AG10803 (cell line): ENCODE data around the gene CADPS2.

ENCODE experiments used
- DNase-seq: peaks from one replicate; pipeline ENCODE4 v3.0.0; 2010; ENCODE audit warnings: low read depth
- H3K4me3 ChIP-seq: 2 replicates; pipeline ENCODE4 v1.5.1; 2011; ENCODE audit warnings: mild to moderate bottlenecking, low read length, control low read depth
- TF ChIP-seq, protein P1 (sequence below): conservative IDR thresholded peaks from 2 replicates; pipeline ENCODE4 v1.5.1; 2011; ENCODE audit warnings: mild to moderate bottlenecking, low read length, control low read depth, inconsistent platforms

The CADPS2 gene

DNA sequence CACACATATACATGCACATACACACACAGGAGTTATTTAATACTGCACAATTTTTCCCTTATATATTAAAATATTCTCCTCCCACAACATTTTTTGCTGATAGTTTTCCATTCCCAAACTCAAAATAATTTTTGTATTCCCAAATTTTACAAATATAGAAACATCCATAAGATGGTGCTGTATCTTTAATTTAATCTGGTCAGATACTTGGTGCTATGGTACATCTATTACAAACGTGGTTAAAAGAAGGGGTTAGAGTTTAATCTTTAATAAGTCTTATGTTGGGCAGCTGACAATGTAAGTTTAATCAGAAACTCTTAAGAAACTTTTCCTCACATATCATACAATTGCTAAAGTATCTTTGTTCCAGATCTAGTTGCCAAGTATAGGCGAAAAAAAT, 10.2 kb upstream of the CADPS2 start:
- H3K4me3 ChIP-seq, result no peak overlapping the region
- TF ChIP-seq, protein P1, sequence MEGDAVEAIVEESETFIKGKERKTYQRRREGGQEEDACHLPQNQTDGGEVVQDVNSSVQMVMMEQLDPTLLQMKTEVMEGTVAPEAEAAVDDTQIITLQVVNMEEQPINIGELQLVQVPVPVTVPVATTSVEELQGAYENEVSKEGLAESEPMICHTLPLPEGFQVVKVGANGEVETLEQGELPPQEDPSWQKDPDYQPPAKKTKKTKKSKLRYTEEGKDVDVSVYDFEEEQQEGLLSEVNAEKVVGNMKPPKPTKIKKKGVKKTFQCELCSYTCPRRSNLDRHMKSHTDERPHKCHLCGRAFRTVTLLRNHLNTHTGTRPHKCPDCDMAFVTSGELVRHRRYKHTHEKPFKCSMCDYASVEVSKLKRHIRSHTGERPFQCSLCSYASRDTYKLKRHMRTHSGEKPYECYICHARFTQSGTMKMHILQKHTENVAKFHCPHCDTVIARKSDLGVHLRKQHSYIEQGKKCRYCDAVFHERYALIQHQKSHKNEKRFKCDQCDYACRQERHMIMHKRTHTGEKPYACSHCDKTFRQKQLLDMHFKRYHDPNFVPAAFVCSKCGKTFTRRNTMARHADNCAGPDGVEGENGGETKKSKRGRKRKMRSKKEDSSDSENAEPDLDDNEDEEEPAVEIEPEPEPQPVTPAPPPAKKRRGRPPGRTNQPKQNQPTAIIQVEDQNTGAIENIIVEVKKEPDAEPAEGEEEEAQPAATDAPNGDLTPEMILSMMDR, result no peak
- no peak for DNase-seq

DNA sequence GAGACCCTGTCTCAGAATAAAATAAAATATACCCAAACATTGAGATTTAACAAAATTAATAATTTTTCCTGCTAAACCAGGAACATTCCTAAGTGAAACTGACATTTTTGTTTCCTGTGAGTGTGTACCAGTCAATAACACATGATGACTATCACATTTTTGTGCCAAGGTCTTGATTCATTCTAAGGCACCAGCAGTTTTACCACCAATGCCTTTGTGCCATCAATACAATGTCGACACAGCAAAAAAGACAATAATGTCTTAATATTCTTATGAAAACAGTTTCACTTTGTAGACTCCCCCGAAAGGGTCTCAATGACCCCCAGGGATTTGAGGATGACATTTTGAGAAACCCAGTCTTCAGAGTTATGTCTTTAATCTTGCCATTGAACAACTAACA, 7.2 kb upstream of the CADPS2 start:
- DNase-seq, result no peak
- H3K4me3 ChIP-seq, result no peak overlapping the region
- TF ChIP-seq, protein P1, result no peak

- TF ChIP-seq, protein P1, result no peak
- DNase-seq, result no peak
- no peak overlapping the region for H3K4me3 ChIP-seq
Measured at GRCh38 chr7:122889116-122889515, 2.9 kb upstream of the CADPS2 start.

GRCh38 chr7:122887848-122888247, 1.6 kb upstream of the CADPS2 start:
- TF ChIP-seq, protein P1, result no peak
- no peak overlapping the region for H3K4me3 ChIP-seq
- DNase-seq, result no peak

DNA sequence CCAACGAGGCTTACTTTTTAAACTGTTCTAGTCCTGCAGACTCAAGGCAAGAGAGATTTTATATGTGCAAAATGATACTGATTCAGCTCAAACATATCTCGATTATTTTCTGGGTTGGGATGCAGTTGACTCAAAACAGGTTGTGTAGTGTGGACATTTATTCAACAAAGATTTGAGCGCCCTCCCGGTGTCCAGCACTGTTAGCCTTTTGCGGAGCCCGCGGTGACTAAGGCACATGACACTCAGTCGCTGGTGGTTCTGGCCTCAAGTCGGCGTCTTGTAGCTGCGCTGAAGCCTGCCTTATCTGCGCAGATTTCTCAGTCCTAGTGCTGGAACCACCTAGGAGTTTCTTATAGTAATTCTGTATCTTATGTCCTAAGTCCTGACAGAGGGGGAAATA, 938 bp upstream of the CADPS2 start:
- DNase-seq, result peak; percentile 58
- TF ChIP-seq, protein P1, result peak; percentile 34
- peak overlapping the region; percentile 74 for H3K4me3 ChIP-seq

- H3K4me3 ChIP-seq, result peak overlapping the region; percentile 74
- TF ChIP-seq, protein P1, result 0 out of 2 replicates have a peak, but pooled peaks have one; percentile 11
- peak; percentile 17 for DNase-seq
Measured at GRCh38 chr7:122885583-122886356, 490 bp downstream of the CADPS2 start.

DNA sequence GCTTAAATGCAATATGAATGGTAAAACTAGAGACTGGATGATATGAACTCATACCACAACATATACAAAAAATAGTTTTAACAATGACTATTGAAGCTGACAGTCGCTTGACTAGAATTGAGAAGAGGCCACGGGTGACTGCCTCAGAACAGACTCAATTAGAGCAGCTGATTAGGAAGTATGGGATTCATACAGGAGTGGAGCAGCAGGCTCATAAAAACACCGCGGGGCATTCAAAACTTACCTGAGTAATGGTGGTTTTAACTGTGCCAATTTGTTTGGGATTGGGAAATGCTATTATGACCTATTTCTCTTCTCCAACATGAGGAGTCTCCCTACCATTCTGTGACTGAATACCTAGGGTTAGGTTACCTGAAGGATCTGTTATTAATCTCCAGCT, 2.1 kb downstream of the CADPS2 start:
- DNase-seq, result no peak
- TF ChIP-seq, protein P1, result no peak
- no peak overlapping the region for H3K4me3 ChIP-seq
